CD14-positive monocyte (primary cell): Measurements from ENCODE around the gene ABHD5. TPM values are rescaled to one million over a fixed set of nuclear protein-coding genes. Genes with fewer than 3 reads are reported as not detected.

Source experiments
- DNase-seq, 3 donors: peaks; one replicate each; pipeline ENCODE4 v3.0.0-alpha.2; 2011 to 2022
- H2AFZ ChIP-seq: 2 replicates; pipeline ENCODE4 v1.6.0; 2012; ENCODE audit warnings: mild to moderate bottlenecking, low read depth, low read length, inconsistent platforms; ENCODE audit not compliant: insufficient read depth, poor library complexity, severe bottlenecking
- H3K27ac ChIP-seq, 2 donors: 1 replicate in 1 of 2; 2 replicates in 1 of 2; pipeline ENCODE4 v1.5.1; 2012 to 2013; ENCODE audit warnings: low read length in 2 of 2, control low read depth in 1 of 2, inconsistent platforms in 1 of 2, low read depth in 1 of 2, mild to moderate bottlenecking in 1 of 2
- H3K27me3 ChIP-seq, 2 donors: one replicate each; pipeline versions ENCODE4 v1.6.0 to v1.6.1; 2011 to 2013; ENCODE audit warnings: low read length in 2 of 2; ENCODE audit not compliant: control insufficient read depth in 2 of 2, insufficient read depth in 2 of 2
- H3K36me3 ChIP-seq, 2 donors: replicated peaks in 1 of 2; 1 replicate in 1 of 2; 2 replicates in 1 of 2; pipeline versions ENCODE4 v1.5.1 to v1.6.1; 2012 to 2013; ENCODE audit warnings: low read length in 2 of 2, control low read depth in 1 of 2, inconsistent platforms in 1 of 2, mild to moderate bottlenecking in 1 of 2; ENCODE audit not compliant: insufficient read depth in 2 of 2, control insufficient read depth in 1 of 2
- H3K4me1 ChIP-seq, 2 donors: 1 replicate in 1 of 2; 2 replicates in 1 of 2; pipeline versions ENCODE4 v1.5.1 to v1.6.1; 2012 to 2013; ENCODE audit warnings: low read length in 2 of 2, control low read depth in 1 of 2, inconsistent platforms in 1 of 2, mild to moderate bottlenecking in 1 of 2, moderate library complexity in 1 of 2; ENCODE audit not compliant: insufficient read depth in 2 of 2, control insufficient read depth in 1 of 2
- H3K4me2 ChIP-seq: replicated peaks from 2 replicates; pipeline ENCODE3; 2012; ENCODE audit warnings: low read length, moderate library complexity, mild to moderate bottlenecking; ENCODE audit not compliant: poor library complexity, severe bottlenecking; ENCODE audit errors: extremely low read depth
- H3K4me3 ChIP-seq, 3 experiments: fragments of 200-600 bp in 1 of 3; sonication (generic) in 1 of 3; replicated peaks in 1 of 3; 1 replicate in 2 of 3; 2 replicates in 1 of 3; pipeline ENCODE4 v1.5.1; 2011 to 2013; ENCODE audit warnings: low read length in 3 of 3, mild to moderate bottlenecking in 3 of 3, control low read depth in 2 of 3, low read depth in 2 of 3, inconsistent platforms in 1 of 3, moderate library complexity in 1 of 3
- H3K79me2 ChIP-seq: 2 replicates; pipeline ENCODE4 v1.6.0; 2012; ENCODE audit warnings: mild to moderate bottlenecking, control low read depth, inconsistent platforms, low read length, moderate library complexity; ENCODE audit not compliant: insufficient read depth
- H3K9ac ChIP-seq: 2 replicates; pipeline ENCODE4 v1.6.0; 2017; ENCODE audit warnings: low read length, mild to moderate bottlenecking; ENCODE audit not compliant: insufficient read depth, poor library complexity, severe bottlenecking
- H3K9me3 ChIP-seq, 2 donors: replicated peaks in 1 of 2; 1 replicate in 1 of 2; 2 replicates in 1 of 2; pipeline versions ENCODE4 v1.5.1 to v1.6.1; 2012 to 2013; ENCODE audit warnings: low read length in 2 of 2, control low read depth in 1 of 2; ENCODE audit not compliant: control insufficient read depth in 1 of 2, insufficient read depth in 1 of 2
- H4K20me1 ChIP-seq: 2 replicates; pipeline ENCODE4 v1.6.0; 2012; ENCODE audit warnings: mild to moderate bottlenecking, low read length, control low read depth, moderate library complexity; ENCODE audit not compliant: insufficient read depth
- H3K27ac Mint-ChIP-seq, 7 donors: one replicate each; pipeline ENCODE4 v1.8.0; 2020; ENCODE audit warnings: mild to moderate bottlenecking in 7 of 7, mixed read lengths in 7 of 7, moderate library complexity in 6 of 7, inconsistent platforms in 2 of 7
- H3K27me3 Mint-ChIP-seq, 3 donors: one replicate each; pipeline ENCODE4 v1.8.0; 2021 to 2022; ENCODE audit warnings: low read depth in 3 of 3, mild to moderate bottlenecking in 3 of 3, mixed read lengths in 3 of 3, moderate library complexity in 3 of 3, inconsistent platforms in 1 of 3
- H3K36me3 Mint-ChIP-seq, 2 donors: one replicate each; pipeline ENCODE4 v1.8.0; 2020; ENCODE audit warnings: mixed read lengths in 2 of 2, inconsistent platforms in 1 of 2, mild to moderate bottlenecking in 1 of 2
- H3K4me1 Mint-ChIP-seq: one replicate; pipeline ENCODE4 v1.8.0; 2020; ENCODE audit warnings: mild to moderate bottlenecking, mixed read lengths
- H3K4me3 Mint-ChIP-seq, 2 donors: one replicate each; pipeline ENCODE4 v1.8.0; 2020; ENCODE audit warnings: mild to moderate bottlenecking in 2 of 2, mixed read lengths in 2 of 2, moderate library complexity in 1 of 2
- H3K9me3 Mint-ChIP-seq, 7 donors: one replicate each; pipeline ENCODE4 v1.8.0; 2020 to 2022; ENCODE audit warnings: mixed read lengths in 7 of 7, mild to moderate bottlenecking in 6 of 7, moderate library complexity in 6 of 7, inconsistent platforms in 2 of 7
- WGBS: methylation state at CpG from one replicate; pipeline ENCODE4 v1.1.5; 2013; ENCODE audit warnings: missing lambda C conversion rate; ENCODE audit not compliant: insufficient coverage; 5-methylcytosine and 5-hydroxymethylcytosine counted together
- intact Hi-C, 2 donors: fragments of 100-400 bp; cut with micrococcal nuclease; formaldehyde crosslinking; loops; one replicate each; pipeline versions ENCODE4 v1.15.0 to v1.15.1; 2023
- polyA plus RNA-seq, 3 donors: library from polyadenylated mRNA; depleted of rRNA in 1 of 3; unstranded in 2 of 3; stranded (reverse) in 1 of 3; fragments of 300-500 nt in 2 of 3; fragments of >200 nt in 1 of 3; fragmentation: Illumina TruSeq in 2 of 3; gene quantifications; 1 replicate in 2 of 3; 2 replicates in 1 of 3; pipeline ENCODE4 v1.2.3, GENCODE V29; 2012 to 2021
- TF ChIP-seq, protein P1 (sequence below): fragments of 200-600 bp; IDR thresholded peaks from one replicate; pipeline ENCODE4 v1.8.0; 2022; ENCODE audit warnings: antibody characterized with exemption, mild to moderate bottlenecking

The ABHD5 gene
- polyA plus RNA-seq, 3 donors = 32.9 to 40.0 (median 34.5) TPM

DNA sequence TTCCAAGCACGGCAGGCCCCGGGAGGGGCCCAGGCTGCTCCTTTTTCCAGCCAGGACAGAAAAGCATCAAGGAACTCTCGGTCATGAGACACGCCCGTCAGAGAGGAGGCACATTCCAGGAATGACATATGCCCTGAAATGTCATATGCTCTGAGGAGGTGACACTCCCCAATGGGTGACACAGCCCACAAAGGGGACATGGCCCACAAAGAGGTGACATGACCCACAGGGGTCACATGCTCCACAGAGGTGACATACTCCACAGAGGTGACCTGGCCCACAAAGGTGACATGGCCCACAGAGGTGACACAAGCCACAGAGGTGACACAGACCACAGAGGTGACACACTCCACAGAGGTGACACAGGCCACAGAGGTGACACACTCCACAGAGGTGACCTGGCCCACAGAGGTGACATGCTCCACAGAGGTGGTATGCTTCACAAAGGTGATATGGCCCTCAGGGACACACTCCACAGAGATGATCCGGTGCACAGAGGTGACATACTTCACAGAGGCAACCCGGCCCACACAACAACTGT, 79.2 kb downstream of the ABHD5 start:
- no peaks in the 10 kb centered on the region for H3K36me3 Mint-ChIP-seq
- Histone ChIP-seq H3K79me2 (no peaks in the 10 kb centered on the region), H3K4me3 (peak overlapping the region in 1 of 3 experiments; percentile 68), H3K27ac (peak overlapping the region in 1 of 2 donors; percentile 20), H3K27me3 (no peaks in the 10 kb centered on the region), H3K4me1 (peaks cover 29 to 31% of the 10 kb centered on the region in 2 donors), H4K20me1 (no peaks in the 10 kb centered on the region), H3K9me3 (no peaks in the 10 kb centered on the region), H3K4me2 (peak overlapping the region; percentile 70), H2AFZ (peak overlapping the region; percentile 78), H3K36me3 (no peaks in the 10 kb centered on the region), H3K9ac (no peak overlapping the region)
- H3K9me3 Mint-ChIP-seq = peaks cover 0 to 2% (median 0%) of the 10 kb centered on the region in 7 donors
- peak in 1 of 3 donors; percentile 22 for DNase-seq
- peak overlapping the region in 3 of 7 donors; percentile 7 to 45 (median 37) for H3K27ac Mint-ChIP-seq
- H3K4me1 Mint-ChIP-seq = peaks cover 36% of the 10 kb centered on the region
- intact Hi-C loops = no loop called here
- H3K27me3 Mint-ChIP-seq = peaks cover 0 to 4% (median 2%) of the 10 kb centered on the region in 3 donors
- 60% methylated on average over 7 of the region's 7 CpGs for WGBS
- peak overlapping the region; percentile 76 to 90 for H3K4me3 Mint-ChIP-seq
- TF ChIP-seq, protein P1, sequence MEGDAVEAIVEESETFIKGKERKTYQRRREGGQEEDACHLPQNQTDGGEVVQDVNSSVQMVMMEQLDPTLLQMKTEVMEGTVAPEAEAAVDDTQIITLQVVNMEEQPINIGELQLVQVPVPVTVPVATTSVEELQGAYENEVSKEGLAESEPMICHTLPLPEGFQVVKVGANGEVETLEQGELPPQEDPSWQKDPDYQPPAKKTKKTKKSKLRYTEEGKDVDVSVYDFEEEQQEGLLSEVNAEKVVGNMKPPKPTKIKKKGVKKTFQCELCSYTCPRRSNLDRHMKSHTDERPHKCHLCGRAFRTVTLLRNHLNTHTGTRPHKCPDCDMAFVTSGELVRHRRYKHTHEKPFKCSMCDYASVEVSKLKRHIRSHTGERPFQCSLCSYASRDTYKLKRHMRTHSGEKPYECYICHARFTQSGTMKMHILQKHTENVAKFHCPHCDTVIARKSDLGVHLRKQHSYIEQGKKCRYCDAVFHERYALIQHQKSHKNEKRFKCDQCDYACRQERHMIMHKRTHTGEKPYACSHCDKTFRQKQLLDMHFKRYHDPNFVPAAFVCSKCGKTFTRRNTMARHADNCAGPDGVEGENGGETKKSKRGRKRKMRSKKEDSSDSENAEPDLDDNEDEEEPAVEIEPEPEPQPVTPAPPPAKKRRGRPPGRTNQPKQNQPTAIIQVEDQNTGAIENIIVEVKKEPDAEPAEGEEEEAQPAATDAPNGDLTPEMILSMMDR = no peak

DNA sequence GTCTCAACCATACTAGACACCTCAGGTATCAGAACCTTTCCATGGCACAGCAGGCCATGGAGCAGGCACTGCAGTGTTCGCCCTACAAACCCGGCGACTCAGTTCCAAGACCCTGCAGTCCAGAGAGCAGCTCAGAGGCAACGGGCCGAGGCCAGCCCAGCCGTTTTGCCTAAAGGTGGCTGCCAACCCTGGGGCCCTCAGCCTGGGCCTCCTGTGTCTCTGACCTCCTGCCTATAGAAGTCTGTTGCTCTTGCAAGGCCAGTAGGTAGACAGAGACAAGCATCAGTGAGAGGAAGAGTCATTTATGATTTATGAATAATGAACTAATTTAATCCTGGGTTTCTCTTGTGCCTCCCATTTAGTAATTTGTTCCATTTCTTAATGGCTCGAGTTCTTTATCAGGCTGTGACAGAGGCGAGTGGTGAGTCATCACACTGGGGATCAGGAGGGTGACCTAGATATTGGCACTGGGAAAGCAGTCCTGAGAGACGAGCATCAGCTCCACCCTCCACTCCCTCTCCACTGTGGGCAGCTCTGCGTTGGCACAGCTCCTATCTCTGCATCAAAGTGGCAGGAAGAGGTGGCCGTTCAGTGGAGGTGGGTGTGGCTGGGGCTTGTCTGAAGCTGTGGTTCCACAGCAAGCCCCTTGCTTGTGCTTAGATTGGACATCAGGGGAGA, 79.8 kb downstream of the ABHD5 start:
- peaks cover 29 to 31% of the 10 kb centered on the region in 2 donors for H3K4me1 ChIP-seq
- Mint-ChIP-seq H3K9me3 (peaks cover 0 to 2% (median 0%) of the 10 kb centered on the region in 7 donors), H3K4me3 (no peak overlapping the region), H3K36me3 (no peaks in the 10 kb centered on the region), H3K27ac (peak overlapping the region in 3 of 7 donors; percentile 7 to 46 (median 7)), H3K27me3 (peaks cover 0 to 4% (median 2%) of the 10 kb centered on the region in 3 donors), H3K4me1 (peaks cover 36% of the 10 kb centered on the region)
- H4K20me1 ChIP-seq = no peaks in the 10 kb centered on the region
- TF ChIP-seq, protein P1 = no peak
- no peaks in the 10 kb centered on the region for H3K79me2 ChIP-seq
- H3K36me3 ChIP-seq = no peaks in the 10 kb centered on the region
- H3K27me3 ChIP-seq = no peaks in the 10 kb centered on the region
- H3K27ac ChIP-seq = peak overlapping the region in 1 of 2 donors; percentile 20
- H3K4me2 ChIP-seq = no peak overlapping the region
- 80% methylated on average over 7 of the region's 11 CpGs for WGBS
- intact Hi-C loops = no loop called here
- no peak overlapping the region for H3K4me3 ChIP-seq
- H2AFZ ChIP-seq = peak overlapping the region; percentile 33
- H3K9ac ChIP-seq = no peak overlapping the region
- no peaks in the 10 kb centered on the region for H3K9me3 ChIP-seq
- DNase-seq = peak; percentile 4 to 45 (median 35)
